WERI-Rb-1 (cell line): Measurements from ENCODE around the gene TSPAN5.
A peak's percentile ranks its signal among the peaks of the same experiment; 100 is the strongest.

Experiments
- DNase-seq: peaks from one replicate; pipeline ENCODE4 v3.0.0-alpha.2; 2020
- H3K27ac ChIP-seq: fragments of 250-450 bp; sonication (Bioruptor Pico); 2 replicates; pipeline ENCODE4 v1.5.1; 2020; ENCODE audit warnings: mild to moderate bottlenecking, moderate library complexity
- H3K27me3 ChIP-seq: fragments of 250-450 bp; sonication (Bioruptor Pico); 2 replicates; pipeline ENCODE4 v1.5.1; 2021; ENCODE audit warnings: mild to moderate bottlenecking, low read depth, moderate library complexity; ENCODE audit not compliant: insufficient read depth, severe bottlenecking
- H3K36me3 ChIP-seq: fragments of 250-450 bp; sonication (Bioruptor Pico); 2 replicates; pipeline ENCODE4 v1.5.1; 2020; ENCODE audit warnings: mild to moderate bottlenecking, moderate library complexity
- H3K4me3 ChIP-seq: 2 replicates; pipeline ENCODE4 v1.5.1; 2011; ENCODE audit warnings: low read depth, mild to moderate bottlenecking, control low read depth, low read length
- H3K9me3 ChIP-seq: fragments of 250-450 bp; sonication (Bioruptor Pico); 2 replicates; pipeline ENCODE4 v1.5.1; 2021; ENCODE audit warnings: mild to moderate bottlenecking, moderate library complexity; ENCODE audit not compliant: severe bottlenecking
- CTCF ChIP-seq: IDR thresholded peaks from 2 replicates; pipeline ENCODE4 v1.5.1; 2011; ENCODE audit warnings: low read depth, mild to moderate bottlenecking, control low read depth, inconsistent platforms, low read length

TSPAN5 gene

GRCh38 chr4:98506462-98507132 lies 151.8 kb downstream of the TSPAN5 start:
- peak; percentile 58 for TF ChIP-seq CTCF

DNA sequence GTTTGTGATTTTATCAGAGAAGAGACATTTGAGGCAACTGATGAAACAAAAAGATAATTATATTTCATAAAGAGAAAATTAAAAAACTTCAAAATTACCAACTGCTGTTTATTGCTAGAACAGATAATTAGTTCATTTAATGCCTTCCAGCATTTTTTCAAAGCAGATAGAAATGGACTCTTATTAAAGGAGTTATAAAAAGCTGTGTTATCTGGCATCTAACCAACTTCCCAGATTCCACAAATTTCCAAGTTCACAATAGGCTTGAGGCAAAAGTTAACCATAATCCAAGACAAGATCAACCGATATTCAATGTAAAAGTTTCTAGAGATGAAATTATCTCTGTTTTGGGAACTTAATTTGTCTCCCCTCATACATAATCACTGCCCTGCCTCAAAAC lies 152.4 kb downstream of the TSPAN5 start:
- H3K27me3 ChIP-seq, result no peaks in the 10 kb centered on the region
- no peak for DNase-seq
- TF ChIP-seq CTCF, result no peak
- H3K36me3 ChIP-seq, result peaks cover 4% of the 10 kb centered on the region
- H3K9me3 ChIP-seq, result no peaks in the 10 kb centered on the region
- no peak overlapping the region for H3K4me3 ChIP-seq
- no peak overlapping the region for H3K27ac ChIP-seq

More at GRCh38 chr4:98506462-98507132, 151.8 kb downstream of the TSPAN5 start:
- peaks cover 4% of the 10 kb centered on the region for H3K36me3 ChIP-seq
- peak; percentile 72 for DNase-seq
- H3K4me3 ChIP-seq, result no peak overlapping the region
- no peaks in the 10 kb centered on the region for H3K27me3 ChIP-seq
- H3K27ac ChIP-seq, result no peak overlapping the region
- no peaks in the 10 kb centered on the region for H3K9me3 ChIP-seq

DNA sequence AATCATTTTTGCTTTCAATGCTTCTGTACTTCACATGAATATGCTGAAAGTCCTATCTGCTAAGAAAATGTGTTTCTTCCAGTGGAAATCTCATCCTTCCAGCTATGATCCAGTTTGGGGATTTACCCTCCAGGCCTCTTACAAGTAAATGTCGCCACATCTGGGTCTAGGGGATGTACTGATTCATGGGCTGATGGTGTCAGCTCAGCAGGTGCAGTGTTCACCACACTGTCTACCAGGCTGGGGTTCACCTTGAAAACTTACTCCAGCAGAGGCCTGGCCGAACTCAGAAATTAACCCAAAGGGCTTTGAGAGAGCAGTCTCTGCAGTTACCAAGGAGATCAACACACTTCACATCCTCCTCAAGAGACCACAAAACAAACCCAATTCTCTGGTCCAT lies 154.3 kb downstream of the TSPAN5 start:
- DNase-seq, result no peak
- Histone ChIP-seq H3K4me3 (no peak overlapping the region), H3K27me3 (no peaks in the 10 kb centered on the region), H3K9me3 (no peaks in the 10 kb centered on the region), H3K27ac (no peak overlapping the region), H3K36me3 (peaks cover 4% of the 10 kb centered on the region)
- no peak for TF ChIP-seq CTCF

- Histone ChIP-seq H3K27me3 (no peaks in the 10 kb centered on the region), H3K36me3 (peaks cover 4% of the 10 kb centered on the region), H3K9me3 (no peaks in the 10 kb centered on the region), H3K27ac (no peak overlapping the region), H3K4me3 (no peak overlapping the region)
- TF ChIP-seq CTCF, result no peak
- DNase-seq, result no peak
Observed at GRCh38 chr4:98503676-98504075, 154.7 kb downstream of the TSPAN5 start.

DNA sequence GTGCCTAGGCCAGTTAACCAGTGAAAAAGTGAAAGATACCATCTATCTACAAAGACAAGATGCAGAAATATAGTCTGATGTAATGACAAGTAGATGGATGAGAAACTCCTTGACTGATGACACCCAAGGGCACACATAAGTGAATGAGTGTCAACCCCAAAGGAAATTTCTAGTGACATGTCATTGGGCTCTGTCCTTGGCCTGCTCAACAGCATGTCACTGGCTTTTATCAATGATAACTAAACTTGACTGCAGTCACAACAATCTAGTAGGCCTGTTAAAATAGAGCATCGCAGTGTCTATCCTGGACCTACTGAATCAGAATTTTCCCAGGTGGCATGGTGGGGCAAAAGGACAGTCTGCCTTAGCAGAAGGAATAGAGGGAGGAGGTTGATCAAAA lies 155.8 kb downstream of the TSPAN5 start:
- peaks cover 5% of the 10 kb centered on the region for H3K36me3 ChIP-seq
- H3K4me3 ChIP-seq, result no peak overlapping the region
- H3K27me3 ChIP-seq, result no peaks in the 10 kb centered on the region
- no peak overlapping the region for H3K27ac ChIP-seq
- no peak for DNase-seq
- no peak for TF ChIP-seq CTCF
- no peaks in the 10 kb centered on the region for H3K9me3 ChIP-seq

DNA sequence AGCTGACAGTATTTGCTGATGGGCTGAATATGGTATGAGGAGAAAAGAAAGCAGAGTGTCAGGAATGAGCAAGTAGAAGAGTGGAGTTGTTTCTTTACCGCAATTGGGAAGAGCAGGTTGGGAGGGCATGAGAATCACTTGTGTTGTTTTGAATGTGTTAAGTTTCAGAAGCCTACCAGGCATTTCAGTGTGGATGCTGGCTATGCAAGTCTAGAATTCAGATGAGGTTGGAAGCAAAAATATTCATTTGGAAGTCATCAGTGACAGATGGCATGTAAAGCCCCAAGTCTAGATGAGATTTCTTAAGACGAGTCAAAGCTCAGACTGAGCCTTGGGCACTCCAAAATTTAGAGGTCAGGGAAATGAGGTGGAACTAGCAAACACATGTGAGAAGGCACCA lies 156.4 kb downstream of the TSPAN5 start:
- H3K27me3 ChIP-seq, result no peaks in the 10 kb centered on the region
- H3K9me3 ChIP-seq, result no peaks in the 10 kb centered on the region
- no peak overlapping the region for H3K4me3 ChIP-seq
- no peak overlapping the region for H3K27ac ChIP-seq
- DNase-seq, result no peak
- peaks cover 7% of the 10 kb centered on the region for H3K36me3 ChIP-seq
- no peak for TF ChIP-seq CTCF
